Hindlimb muscle (tissue), 1 donor: Measurements from ENCODE around the gene SGO2. TPM values are rescaled to one million over a fixed set of nuclear protein-coding genes. Genes with fewer than 3 reads are reported as not detected.

Experiments used
- DNase-seq: peaks from one replicate; pipeline ENCODE4 v3.0.0-alpha.2; 2013
- polyA plus RNA-seq: library from polyadenylated mRNA; unstranded; fragments of 120-200 nt; gene quantifications from one replicate; pipeline ENCODE4 v1.2.1, GENCODE V29; 2013; ENCODE audit not compliant: insufficient read length

SGO2 gene
- polyA plus RNA-seq, result 5.9 TPM

- DNase-seq, result peak; percentile 95
These were observed at the start of gene SGO2 for GRCh38 chr2:200525882-200526651. Gene SGO2, plus strand, starts transcription at chr2:200526207. Its CDS starts 6,769 bp downstream, at chr2:200532976.

- DNase-seq, result no peak
These were observed 49.2 kb upstream of the SGO2 start for GRCh38 chr2:200476836-200477235.

- DNase-seq, result peak; percentile 36
These were observed 48.3 kb upstream of the SGO2 start for GRCh38 chr2:200477667-200478131.

- DNase-seq, result no peak
These were observed 46.2 kb upstream of the SGO2 start for GRCh38 chr2:200479692-200480265.

GRCh38 chr2:200482194-200482593 is 43.8 kb upstream of the SGO2 start:
- DNase-seq, result no peak

- DNase-seq, result no peak
These were observed 42.2 kb upstream of the SGO2 start for GRCh38 chr2:200483729-200484198.

GRCh38 chr2:200484934-200485333 is 41.1 kb upstream of the SGO2 start:
- no peak for DNase-seq

GRCh38 chr2:200486529-200486928 is 39.5 kb upstream of the SGO2 start:
- DNase-seq, result no peak

GRCh38 chr2:200488169-200488568 is 37.8 kb upstream of the SGO2 start:
- DNase-seq, result no peak

GRCh38 chr2:200490001-200490400 is 36.0 kb upstream of the SGO2 start:
- no peak for DNase-seq

- no peak for DNase-seq
These were observed 33.4 kb upstream of the SGO2 start for GRCh38 chr2:200492656-200493055.

GRCh38 chr2:200494048-200494447 is 32.0 kb upstream of the SGO2 start:
- no peak for DNase-seq

- no peak for DNase-seq
These were observed 29.3 kb upstream of the SGO2 start for GRCh38 chr2:200496696-200497095.

- no peak for DNase-seq
These were observed 27.4 kb upstream of the SGO2 start for GRCh38 chr2:200498402-200499162.

GRCh38 chr2:200502196-200502595 is 23.8 kb upstream of the SGO2 start:
- DNase-seq, result no peak

- no peak for DNase-seq
These were observed 19.3 kb upstream of the SGO2 start for GRCh38 chr2:200506679-200507078.

GRCh38 chr2:200507179-200507578 is 18.8 kb upstream of the SGO2 start:
- no peak for DNase-seq

- no peak for DNase-seq
These were observed 16.8 kb upstream of the SGO2 start for GRCh38 chr2:200509235-200509611.

GRCh38 chr2:200509612-200510433 is 16.2 kb upstream of the SGO2 start, which contains the start of gene KCTD18:
Gene KCTD18, minus strand, starts transcription at chr2:200510068. Its CDS starts 3,052 bp downstream, at chr2:200507016.
- peak; percentile 92 for DNase-seq

GRCh38 chr2:200515155-200515554 is 10.9 kb upstream of the SGO2 start:
- no peak for DNase-seq

- DNase-seq, result no peak
These were observed 2.8 kb upstream of the SGO2 start for GRCh38 chr2:200523158-200523557.

GRCh38 chr2:200523604-200524003 is 2.4 kb upstream of the SGO2 start:
- DNase-seq, result no peak
